Smooth muscle cell of the brain vasculature (primary cell): Measurements from ENCODE around the gene RHOXF2B.
"Not testable (repeated sequence)": the region's sequence is repeated elsewhere in the genome, so short reads cannot be mapped to it uniquely, and the experiment has no call there.

Source experiments
- DNase-seq: peaks from one replicate; pipeline ENCODE4 v3.0.0-alpha.2; 2012; ENCODE audit warnings: low read depth, low spot score

RHOXF2B gene

DNA sequence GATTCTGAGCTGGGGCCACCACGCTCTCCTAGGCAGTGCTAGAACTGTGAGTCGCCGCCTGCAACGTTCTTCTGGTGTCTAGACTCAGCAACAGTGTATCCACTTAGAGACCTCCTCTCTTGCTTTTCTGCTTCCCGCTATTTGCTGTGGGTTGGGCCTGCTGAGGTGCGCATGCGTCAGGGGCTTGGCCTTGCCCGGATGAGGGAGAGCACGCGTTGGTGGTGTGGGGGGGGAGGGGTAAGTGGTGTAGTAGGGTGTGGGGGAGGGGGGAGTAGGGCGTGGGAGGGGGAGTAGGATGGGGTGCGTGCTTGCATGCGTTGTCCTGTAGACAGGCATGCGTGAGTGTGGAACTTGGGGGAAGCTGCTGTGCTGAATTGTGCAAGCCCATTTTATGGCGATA lies at the start of gene RHOXF2B:
Gene RHOXF2B (minus strand): TSS at position 101 of the 400 bp plus-strand sequence. CDS start 138 bp downstream, outside the sequence.
- DNase-seq = not testable (repeated sequence)

DNA sequence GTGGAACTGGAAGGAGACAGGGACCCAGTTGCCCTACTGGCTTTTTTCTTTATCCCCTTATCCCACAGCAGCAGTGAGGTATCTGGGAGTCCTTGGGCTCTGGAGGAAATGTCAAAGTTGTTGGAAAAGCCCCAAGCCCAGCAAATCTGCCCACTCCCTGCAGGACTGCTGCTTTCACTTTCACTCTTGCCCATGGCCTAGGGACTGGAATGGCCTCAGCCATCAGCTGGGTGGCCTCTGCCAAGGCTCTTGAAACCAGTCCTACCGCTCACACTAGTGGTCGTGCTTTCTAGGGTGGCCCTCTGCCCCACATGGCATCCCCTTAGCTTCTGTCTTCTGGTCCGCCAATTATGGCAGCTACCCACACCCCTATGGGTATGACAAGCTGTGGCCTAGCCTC lies 48.0 kb upstream of the RHOXF2B start:
- no peak for DNase-seq

DNA sequence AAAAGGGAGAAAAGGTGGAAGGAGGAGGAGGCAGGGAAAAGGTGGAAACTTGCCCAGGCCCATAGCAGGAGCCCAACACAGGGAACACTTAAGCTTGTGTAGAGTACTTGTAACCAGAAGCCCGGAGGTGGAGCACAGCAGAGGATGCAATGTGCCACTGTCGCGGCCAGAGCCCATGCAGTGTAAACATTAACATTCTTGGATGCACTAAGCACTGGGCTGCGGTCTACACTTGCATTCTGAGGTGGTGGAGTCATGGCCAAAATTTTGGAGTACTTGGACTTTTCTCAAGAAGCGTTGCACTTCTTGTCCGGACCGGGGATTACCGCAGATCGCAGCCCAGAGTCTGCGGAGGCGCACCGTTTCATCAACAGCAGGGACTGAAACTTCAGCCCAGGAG lies 42.7 kb upstream of the RHOXF2B start:
- no peak for DNase-seq

DNA sequence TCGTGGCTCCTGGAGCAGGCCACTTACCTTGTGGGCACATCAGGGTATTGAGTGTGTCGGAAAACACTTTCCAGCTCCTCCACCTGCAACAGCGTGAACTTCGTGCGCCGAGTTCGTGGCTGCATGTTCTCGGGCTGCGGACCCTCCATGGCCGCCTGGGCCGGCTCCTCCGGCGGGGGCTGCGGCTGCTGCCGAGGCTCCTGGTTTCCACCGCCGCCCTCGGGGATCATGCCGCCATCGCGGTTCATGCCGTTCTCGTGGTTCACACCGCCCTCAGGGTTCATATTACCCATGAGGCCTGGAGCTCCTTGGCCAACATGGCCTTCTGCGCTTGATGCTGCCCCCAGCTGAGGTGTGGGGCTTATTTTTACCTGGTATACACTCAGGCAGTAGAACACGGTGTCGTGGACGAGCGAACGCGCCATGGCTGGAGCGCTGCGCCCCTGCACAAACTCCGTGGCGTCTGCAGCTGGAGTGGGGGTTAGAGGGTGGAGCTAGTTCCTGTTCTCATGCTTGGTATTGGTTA lies 38.0 kb upstream of the RHOXF2B start, which contains the start of gene RHOXF1:
Gene RHOXF1 (minus strand): TSS at position 476 of the 526 bp plus-strand sequence. CDS start 51 bp downstream, at position 425.
- DNase-seq = no peak

DNA sequence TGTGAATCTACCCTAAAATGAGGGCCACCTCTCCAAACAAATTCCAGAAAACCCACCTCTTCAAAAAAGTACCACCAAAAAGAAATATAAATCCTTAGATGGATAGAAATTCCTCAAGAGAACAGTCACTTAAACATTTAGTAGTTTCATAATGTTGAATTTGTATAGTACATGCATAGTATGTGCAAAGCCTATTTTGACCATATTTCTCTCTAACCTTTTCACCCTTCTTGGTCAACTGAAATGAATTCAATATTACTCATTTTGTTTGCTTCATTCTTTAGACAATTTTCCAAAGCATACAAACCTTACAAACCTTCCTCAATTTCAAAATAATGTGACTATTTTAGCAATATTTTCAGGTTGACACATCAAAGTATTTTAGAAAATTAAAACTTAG lies 34.1 kb upstream of the RHOXF2B start:
- DNase-seq = no peak

DNA sequence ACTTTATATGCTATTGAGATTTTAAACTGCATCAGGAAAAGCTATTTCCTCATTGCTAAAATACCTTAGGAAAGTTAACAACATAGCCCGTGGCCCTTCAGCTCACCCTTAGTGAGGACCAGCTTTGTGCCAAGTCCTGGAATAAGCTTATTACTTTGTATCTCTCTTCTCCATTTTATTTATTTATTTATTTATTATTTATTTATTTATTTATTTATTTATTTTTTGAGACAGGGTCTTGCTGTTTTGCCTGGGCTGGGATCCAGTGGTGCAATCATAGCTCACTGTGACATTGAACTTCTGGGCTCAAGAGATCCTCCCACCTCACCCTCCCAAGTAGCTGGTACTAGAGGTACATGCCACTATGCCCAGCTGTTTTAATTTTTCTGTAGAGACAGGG lies 31.9 kb upstream of the RHOXF2B start:
- DNase-seq = no peak

DNA sequence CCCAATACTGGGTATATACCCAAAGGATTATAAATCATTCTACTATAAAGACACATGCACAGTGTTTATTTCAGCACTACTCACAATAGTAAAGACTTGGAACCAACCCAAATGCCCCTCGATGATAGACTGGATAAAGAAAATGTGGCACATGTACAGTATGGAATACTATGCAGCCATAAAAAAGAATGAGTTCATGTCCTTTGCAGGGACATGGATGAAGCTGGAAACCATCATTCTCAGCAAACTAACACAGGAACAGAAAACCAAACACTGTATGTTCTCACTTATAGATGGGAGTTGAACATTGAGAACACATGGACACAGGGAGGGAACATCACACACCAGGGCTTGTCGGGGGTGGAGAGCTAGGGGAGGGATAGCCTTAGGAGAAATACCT lies 27.2 kb upstream of the RHOXF2B start:
- not testable (repeated sequence) for DNase-seq

DNA sequence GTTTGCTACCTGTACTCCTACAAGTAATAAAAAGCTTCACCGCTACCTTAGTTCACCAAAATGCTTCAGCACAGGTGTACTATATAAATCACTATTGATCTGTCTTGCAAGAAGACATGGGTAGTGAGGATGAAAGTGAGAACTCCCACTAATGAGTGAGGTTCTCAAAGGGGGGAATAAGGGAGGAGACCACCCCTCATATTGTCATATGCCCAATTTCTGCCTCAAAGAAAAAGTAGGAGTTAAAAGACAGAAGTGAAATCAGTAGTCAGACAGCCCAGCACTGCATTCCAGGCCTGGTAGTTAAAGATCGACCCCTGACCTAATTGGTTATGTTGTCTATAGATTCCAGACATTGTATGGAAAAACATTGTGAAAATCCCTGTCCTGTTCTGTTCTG lies 23.6 kb upstream of the RHOXF2B start:
- not testable (repeated sequence) for DNase-seq

DNA sequence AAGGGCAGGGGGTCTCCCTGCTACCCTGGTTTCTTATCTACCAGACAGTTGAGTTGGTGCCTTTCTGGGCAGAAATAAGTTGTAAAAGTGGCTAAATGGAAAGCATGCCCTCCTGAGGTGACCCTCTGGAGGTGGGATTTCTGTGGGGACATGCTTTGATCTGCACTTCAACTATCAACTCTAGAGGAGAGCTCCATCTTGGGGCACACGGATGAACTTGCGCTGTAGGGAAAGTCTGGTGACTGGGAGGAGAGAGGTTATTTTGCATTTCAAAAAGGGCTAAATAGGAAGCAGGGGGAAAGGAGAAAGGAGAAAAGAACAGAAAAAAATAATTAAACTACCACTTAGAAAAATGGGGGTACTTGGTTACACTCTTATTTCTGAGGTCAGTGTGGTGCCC lies 12.7 kb upstream of the RHOXF2B start:
- DNase-seq = no peak

DNA sequence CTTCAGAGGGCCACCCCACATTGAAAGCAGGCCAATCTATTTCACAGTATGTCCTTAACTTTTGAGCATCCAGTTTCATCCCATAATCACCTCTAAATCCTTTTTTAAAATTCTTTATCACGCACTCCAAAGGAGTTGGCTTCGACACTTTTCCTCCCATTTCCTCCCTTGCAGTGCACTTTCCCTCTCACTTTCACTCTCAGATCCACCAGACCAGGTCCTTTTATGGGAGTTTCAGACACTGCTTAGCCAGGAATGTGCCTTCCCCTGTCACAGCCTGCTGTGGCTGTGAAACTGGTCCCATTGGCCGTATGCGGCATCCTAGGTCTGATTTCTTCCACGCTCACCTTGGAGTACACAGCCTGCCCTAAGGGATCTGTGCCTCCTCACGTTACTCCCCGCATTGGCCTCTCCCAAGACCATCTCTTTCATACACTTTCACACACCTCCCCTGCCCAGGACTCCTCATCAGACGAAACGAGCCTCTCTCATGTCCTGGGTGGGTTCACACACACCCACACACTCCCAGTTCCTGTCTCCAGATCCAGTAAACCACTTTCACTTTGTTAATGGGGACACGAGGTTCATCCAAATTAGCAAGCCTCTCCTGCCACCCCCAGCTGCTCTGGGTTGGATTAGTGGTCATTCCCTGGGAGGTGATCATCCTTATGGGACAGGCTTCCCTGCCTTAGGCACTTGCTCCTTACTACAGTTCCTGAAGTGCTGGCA lies 10.0 kb upstream of the RHOXF2B start:
- no peak for DNase-seq

DNA sequence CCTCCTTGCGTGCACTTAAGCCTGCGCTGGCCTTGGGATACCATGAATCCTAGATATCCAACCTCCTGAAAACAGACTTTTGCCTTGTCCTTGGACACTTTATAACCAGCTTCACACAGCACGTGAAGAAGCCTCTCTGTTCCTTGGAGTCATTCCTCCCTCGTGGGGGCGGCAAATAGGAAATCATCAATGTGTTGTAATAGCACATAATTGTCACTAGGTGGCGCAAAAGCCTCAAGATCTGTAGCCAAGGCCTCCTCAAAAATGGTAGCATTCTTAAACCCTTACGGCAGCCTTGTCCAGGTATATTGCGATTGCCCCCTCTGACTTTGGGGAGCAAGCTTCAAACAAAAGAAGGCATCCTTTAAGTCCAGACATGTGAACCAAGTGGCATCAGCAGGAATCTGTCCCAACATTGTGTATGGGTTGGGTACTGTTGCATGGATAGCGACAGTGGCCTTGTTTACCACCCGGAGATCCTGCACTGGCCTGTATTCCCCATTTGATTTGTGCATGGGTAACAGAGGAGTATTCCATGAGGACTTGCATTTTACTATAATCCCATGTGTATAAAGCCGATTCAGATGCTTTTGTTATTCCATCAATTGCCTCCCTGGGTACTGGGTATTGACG lies 8.2 kb upstream of the RHOXF2B start:
- not testable (repeated sequence) for DNase-seq

DNA sequence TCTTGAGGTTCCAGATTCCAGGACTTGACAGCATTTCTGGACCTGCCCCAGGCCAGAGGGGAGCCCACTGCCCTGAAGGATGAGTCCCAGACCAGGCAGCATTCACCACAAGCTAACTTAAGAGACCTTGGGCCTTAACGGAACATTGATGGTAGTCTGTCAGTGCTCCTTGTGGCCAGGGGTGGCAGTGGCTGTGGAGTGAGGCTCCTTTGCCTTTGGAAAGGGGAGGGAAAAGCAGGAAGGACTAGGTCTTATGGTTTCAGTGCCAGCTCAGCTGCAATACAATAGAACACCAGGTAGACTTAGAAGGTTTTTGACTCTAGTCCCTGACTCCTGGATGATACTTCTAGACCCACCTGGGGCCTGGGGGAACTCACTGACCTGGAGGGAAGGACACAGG lies 11.3 kb downstream of the RHOXF2B start:
- DNase-seq = not testable (repeated sequence)

DNA sequence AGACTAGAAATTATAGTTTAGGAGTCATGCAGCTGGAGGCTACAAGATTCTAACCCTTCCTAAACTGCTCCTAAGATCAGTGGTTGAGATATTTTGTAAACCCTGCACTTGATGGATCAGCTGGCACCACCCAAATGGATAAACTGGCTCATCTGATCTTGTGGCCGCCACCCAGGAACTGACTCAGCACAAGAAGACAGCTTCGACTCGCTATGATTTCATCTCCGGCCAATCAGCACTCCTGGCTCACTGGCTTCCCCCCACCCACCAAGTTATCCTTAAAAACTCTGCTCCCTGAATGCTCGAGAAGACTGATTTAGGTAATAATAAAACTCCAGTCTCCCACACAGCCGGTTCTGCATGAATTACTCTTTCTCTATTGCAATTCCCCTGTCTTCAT lies 34.8 kb downstream of the RHOXF2B start:
- DNase-seq = not testable (repeated sequence)

DNA sequence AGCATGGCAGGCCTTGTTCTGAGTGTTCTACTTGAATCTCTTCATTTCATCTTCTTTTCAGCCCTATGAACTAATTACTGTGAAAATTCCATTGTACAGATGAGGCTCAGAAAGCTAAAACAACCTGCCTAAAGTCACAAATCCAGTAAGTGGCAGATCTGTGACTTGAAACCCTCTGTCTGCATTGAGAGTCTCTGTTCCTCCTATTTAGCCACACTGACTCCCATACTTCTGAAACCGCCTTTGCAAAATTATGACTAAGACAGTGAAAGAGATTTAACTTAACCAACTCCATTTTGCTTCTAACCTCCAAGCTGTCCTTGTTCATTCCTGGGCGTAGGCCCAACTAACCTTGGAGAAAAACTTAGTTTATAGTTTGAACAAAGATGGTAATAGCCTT lies 35.2 kb downstream of the RHOXF2B start:
- not testable (repeated sequence) for DNase-seq

DNA sequence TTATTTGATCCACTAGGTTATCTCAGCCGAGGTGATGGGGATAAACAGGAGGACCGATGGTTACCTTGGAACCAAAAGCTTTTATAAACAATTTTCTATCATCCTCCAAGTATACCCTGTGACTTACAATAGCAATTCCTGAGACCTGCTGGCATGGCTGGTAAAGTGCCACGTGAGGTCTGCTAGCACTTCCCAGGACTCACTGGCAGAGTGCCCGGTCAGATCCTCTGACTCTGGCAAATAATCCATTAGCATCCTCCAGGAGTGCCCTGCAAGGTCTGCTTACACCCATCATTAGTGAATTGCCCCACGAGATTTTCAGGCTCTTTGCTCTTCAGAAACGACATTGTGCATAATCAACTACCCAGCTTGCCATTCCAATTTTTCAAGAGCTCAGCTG lies 37.3 kb downstream of the RHOXF2B start:
- not testable (repeated sequence) for DNase-seq

DNA sequence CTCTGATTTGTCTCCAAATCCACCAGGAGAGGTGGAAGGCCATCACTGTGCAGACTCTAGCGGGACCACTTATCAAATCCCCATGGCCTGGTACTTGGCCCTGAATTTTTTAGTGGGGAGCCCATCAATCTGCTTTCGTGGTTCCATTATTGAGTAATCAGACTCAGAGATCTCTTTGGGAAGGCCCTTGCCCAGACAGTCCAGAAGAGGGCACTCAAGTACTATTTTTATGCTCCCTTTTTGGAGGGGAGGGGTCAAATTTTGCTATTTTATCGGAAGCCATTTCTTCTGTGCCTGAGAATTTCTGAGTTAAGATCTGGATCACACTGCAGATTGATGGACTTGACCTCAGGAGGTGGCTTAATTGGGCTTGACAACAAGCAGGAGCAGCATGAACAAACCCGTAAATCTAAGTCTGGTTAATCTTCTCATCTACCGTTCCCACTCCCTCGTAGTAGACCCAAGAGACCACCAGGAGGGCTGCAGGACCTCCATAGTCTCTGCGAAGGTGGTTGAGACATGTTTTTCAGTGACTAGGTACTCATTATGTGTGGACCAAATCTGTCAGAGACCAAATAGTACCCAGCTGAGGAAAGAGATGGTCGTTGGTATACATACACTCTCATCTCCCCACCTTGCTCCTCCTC lies 38.3 kb downstream of the RHOXF2B start:
- not testable (repeated sequence) for DNase-seq

DNA sequence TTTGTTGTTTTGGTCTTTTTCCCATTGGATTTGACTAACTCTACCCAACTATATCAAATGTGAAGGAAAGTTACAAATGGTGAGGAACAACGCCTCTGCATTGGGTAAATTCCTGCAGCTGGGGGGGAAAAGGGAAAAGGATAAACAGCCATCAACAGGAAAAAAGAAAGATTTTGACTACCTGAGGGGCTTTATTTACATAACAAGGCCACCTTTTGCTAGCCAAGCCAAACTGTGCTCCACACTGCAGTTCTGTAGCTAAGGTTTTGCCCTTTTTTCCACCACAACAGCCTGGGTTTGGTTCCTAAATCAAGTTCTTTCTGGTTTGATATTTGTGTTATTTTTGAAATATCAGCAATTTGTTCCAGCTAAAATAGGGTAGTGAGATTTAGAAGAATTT lies 40.8 kb downstream of the RHOXF2B start:
- no peak for DNase-seq

DNA sequence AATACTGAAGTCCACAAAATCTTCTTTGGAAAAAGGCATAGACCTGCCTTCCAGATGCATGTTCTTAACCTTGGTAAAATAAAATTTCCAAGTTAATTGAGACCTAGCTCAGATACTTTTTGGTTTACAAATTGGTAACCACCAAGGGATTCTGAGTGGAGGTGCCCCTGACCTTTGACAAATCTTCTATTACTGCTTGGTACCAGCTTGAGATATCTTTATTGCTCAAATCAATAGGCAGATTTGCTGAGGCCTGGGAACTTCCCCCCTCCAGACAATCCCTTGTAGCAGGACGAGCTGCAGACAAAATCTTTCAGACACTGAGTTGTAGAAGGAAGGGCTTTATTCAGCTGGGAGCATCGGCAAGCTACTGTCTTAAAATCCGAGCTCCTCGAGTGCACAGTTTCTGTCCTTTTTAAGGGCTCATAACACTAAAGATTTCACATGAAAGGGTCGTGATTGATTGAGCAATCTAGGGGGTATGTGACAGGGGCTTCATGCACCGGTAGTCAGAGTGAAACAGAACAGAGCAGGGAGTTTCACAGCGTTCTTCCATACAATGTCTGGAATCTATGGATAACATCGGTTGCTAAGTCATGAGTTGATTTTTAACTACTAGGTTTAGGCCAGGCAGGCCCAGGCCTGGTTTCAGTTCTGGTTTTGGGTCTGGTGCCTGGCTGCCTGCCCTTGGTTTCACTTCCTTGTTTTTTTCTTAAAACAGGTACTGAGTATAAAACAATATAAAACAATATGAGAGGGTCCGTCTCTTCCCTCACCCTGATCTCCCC lies 41.8 kb downstream of the RHOXF2B start:
- DNase-seq = not testable (repeated sequence)

DNA sequence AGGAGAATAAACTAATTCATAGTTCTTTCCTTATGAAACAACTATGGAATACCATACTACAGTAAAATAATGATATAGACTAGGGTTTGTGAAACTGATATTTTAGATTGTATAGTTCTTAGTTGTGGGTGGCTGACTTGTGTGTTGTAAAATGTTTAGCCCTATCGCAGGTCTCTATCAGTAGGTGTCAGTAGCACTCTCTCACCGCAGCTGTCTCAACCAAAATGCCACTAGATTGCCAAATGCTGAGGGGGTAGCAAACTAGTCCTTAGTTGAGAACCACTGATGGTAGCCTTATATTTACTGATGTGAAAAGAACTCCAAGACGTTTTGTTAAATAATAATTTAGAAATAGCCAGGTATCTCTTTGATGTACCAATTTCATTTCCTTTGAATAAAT lies 48.1 kb downstream of the RHOXF2B start:
- DNase-seq = no peak

DNA sequence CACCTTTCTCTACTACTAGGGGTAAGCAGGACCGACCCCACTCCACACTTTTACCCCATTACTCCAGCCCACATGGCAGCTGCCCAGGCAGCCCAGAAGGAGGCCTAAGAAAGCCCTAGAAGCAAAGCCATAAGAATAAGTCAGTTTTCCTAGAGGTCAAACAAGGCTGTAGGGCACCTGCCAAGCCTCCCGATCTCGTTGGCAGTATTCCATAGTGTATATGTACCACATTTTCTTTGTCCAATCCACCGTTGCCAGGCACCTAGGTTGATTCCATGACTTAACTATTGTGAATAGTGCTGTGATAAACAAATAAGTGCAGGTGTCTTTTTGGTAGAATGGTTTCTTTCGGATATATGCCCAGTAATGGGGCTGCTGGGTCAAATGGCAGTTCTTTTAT lies 54.2 kb downstream of the RHOXF2B start:
- no peak for DNase-seq

DNA sequence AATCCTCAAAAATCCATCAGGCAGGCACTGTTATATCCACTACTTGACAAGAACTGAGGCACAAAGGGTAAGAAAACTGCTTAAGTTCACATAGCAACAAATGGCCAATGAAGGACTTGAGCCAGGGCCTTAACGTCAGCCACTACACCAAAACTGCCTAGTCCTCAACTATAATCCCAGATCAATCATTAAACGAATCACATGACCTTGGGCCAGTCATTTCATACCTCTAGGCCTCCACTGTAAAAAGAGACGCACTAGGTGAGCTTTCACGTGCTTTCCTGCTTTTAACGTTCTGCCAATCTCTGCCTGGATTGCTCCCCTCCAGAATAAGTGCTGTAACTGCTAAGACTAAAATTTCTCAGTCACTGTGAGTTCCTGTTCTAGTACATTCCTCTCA lies 54.7 kb downstream of the RHOXF2B start:
- no peak for DNase-seq
